Activated B cell treated with CpG ODN at 0.5 μM for 24 hours (primary cell): ENCODE data around the gene CDKAL1. TPM values are rescaled to one million over a fixed set of nuclear protein-coding genes. Genes with fewer than 3 reads are reported as not detected.

Source experiments
- ATAC-seq: fragments of 200-7000 bp; cut with Tn5 transposase; one replicate; pipeline ENCODE4 v1.10.0; 2021; ENCODE audit warnings: low read depth, mild to moderate bottlenecking, moderate library complexity
- CTCF ChIA-PET: fragments of 350-600 bp; sonication (Branson Sonifier 250); formaldehyde crosslinking; loops from one replicate; lab custom pipeline; 2021; ENCODE audit warnings: antibody characterized with exemption; lab: Charles Lee
- POLR2A ChIA-PET: fragments of 350-600 bp; sonication (Branson Sonifier 250); formaldehyde crosslinking; loops from one replicate; lab custom pipeline; 2021; ENCODE audit warnings: antibody characterized with exemption; lab: Charles Lee
- DNase-seq: peaks from one replicate; pipeline ENCODE4 v3.0.0; 2022
- H3K27ac Mint-ChIP-seq: one replicate; pipeline ENCODE4 v1.8.0; 2020; ENCODE audit warnings: mixed read lengths
- H3K27me3 Mint-ChIP-seq: one replicate; pipeline ENCODE4 v1.8.0; 2021; ENCODE audit warnings: mixed read lengths
- H3K36me3 Mint-ChIP-seq: one replicate; pipeline ENCODE4 v1.8.0; 2021; ENCODE audit warnings: low read depth, mixed read lengths
- H3K4me1 Mint-ChIP-seq: one replicate; pipeline ENCODE4 v1.8.0; 2021; ENCODE audit warnings: mixed read lengths
- H3K4me3 Mint-ChIP-seq: one replicate; pipeline ENCODE4 v1.8.0; 2020; ENCODE audit warnings: mild to moderate bottlenecking, mixed read lengths
- H3K9me3 Mint-ChIP-seq: one replicate; pipeline ENCODE4 v1.8.0; 2020; ENCODE audit warnings: mixed read lengths
- intact Hi-C: fragments of 100-400 bp; cut with micrococcal nuclease; formaldehyde crosslinking; loops from one replicate; pipeline ENCODE4 v1.15.1; 2024
- total RNA-seq: library from RNA; stranded (reverse); gene quantifications from 2 replicates; pipeline ENCODE4 v1.2.3, GENCODE V29; 2022
- TF ChIP-seq, protein P1 (sequence below): fragments of 200-600 bp; IDR thresholded peaks from one replicate; pipeline ENCODE4 v1.8.0; 2022; ENCODE audit warnings: antibody characterized with exemption, mild to moderate bottlenecking

The CDKAL1 gene
- total RNA-seq, 1 donor from 2014 or later: 31.9 TPM

GRCh38 chr6:21201187-21201586, 666.9 kb downstream of the CDKAL1 start:
- Mint-ChIP-seq H3K36me3 (peaks cover 46% of the 10 kb centered on the region), H3K4me1 (peaks cover 29% of the 10 kb centered on the region), H3K27ac (no peak overlapping the region), H3K27me3 (no peaks in the 10 kb centered on the region), H3K9me3 (peaks cover 6% of the 10 kb centered on the region), H3K4me3 (no peak overlapping the region)
- DNase-seq (no peak), ATAC-seq (no peak)
- CTCF ChIA-PET: no interaction called here
- TF ChIP-seq, protein P1, sequence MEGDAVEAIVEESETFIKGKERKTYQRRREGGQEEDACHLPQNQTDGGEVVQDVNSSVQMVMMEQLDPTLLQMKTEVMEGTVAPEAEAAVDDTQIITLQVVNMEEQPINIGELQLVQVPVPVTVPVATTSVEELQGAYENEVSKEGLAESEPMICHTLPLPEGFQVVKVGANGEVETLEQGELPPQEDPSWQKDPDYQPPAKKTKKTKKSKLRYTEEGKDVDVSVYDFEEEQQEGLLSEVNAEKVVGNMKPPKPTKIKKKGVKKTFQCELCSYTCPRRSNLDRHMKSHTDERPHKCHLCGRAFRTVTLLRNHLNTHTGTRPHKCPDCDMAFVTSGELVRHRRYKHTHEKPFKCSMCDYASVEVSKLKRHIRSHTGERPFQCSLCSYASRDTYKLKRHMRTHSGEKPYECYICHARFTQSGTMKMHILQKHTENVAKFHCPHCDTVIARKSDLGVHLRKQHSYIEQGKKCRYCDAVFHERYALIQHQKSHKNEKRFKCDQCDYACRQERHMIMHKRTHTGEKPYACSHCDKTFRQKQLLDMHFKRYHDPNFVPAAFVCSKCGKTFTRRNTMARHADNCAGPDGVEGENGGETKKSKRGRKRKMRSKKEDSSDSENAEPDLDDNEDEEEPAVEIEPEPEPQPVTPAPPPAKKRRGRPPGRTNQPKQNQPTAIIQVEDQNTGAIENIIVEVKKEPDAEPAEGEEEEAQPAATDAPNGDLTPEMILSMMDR: no peak
- intact Hi-C loops: no loop called here
- POLR2A ChIA-PET: no interaction called here

DNA sequence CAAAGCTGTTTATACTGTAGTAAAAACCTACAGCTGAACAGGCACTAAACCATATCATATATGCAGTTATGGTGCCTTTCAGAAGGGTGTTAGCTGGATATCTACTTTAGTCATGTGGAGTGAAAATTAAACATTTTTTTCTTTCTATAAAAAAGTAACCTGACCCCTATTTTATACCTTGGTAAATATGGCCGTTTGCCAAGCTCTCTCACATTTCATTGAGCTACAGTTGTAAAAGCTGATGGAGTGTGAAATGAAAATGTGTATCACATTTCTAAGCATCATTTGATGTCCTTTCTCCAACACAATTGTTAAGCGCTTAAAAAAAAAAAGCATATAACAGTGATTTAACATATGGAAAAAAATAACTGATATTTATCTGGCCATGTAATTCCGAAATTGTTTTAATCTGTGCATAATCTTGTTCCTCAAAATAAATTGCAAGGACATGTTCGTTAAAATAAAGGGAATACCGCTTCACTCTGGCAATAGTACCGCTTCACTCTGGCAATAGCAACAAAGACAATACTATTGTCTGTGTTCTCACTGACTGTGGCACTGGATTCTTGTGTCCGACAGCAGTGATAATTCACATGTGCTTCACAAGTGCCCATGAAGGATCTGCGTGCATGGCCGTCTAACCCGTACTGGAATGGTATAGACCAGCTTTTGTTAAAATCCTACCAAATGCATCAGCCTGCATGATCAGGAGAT, 667.5 kb downstream of the CDKAL1 start:
- ATAC-seq: no peak
- CTCF ChIA-PET: no interaction called here
- DNase-seq: no peak
- no peaks in the 10 kb centered on the region for H3K27me3 Mint-ChIP-seq
- TF ChIP-seq, protein P1: no peak
- peaks cover 6% of the 10 kb centered on the region for H3K9me3 Mint-ChIP-seq
- H3K4me1 Mint-ChIP-seq: peaks cover 26% of the 10 kb centered on the region
- H3K36me3 Mint-ChIP-seq: peaks cover 50% of the 10 kb centered on the region
- POLR2A ChIA-PET: no interaction called here
- no peak overlapping the region for H3K4me3 Mint-ChIP-seq
- no peak overlapping the region for H3K27ac Mint-ChIP-seq
- intact Hi-C loops: no loop called here

- CTCF ChIA-PET: no interaction called here
- H3K27ac Mint-ChIP-seq: no peak overlapping the region
- ATAC-seq (no peak), DNase-seq (no peak)
- H3K9me3 Mint-ChIP-seq: peaks cover 6% of the 10 kb centered on the region
- H3K27me3 Mint-ChIP-seq: no peaks in the 10 kb centered on the region
- peaks cover 23% of the 10 kb centered on the region for H3K4me1 Mint-ChIP-seq
- no peak overlapping the region for H3K4me3 Mint-ChIP-seq
- H3K36me3 Mint-ChIP-seq: peaks cover 51% of the 10 kb centered on the region
- TF ChIP-seq, protein P1: no peak
- POLR2A ChIA-PET: no interaction called here
- intact Hi-C loops: no loop called here
These were observed 668.3 kb downstream of the CDKAL1 start for GRCh38 chr6:21202521-21202920.

DNA sequence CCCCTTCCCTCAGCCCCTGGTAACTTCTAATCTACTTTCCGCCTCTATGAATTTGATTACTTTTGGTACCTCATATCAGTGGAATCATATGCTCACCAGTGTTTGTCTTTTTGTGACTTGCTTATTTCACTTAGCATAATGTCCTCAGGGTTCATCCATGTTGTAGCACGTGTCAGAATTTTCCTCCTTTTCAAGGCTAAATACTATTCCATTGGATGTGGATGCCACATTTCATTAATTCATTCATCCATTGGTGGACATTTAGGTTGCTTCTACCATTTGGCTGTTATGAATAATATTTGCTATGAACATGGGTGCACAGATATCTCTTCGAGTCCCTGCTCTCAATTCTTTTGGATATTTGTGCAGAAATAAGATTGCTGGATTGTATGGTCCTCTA, 670.7 kb downstream of the CDKAL1 start:
- POLR2A ChIA-PET: no interaction called here

DNA sequence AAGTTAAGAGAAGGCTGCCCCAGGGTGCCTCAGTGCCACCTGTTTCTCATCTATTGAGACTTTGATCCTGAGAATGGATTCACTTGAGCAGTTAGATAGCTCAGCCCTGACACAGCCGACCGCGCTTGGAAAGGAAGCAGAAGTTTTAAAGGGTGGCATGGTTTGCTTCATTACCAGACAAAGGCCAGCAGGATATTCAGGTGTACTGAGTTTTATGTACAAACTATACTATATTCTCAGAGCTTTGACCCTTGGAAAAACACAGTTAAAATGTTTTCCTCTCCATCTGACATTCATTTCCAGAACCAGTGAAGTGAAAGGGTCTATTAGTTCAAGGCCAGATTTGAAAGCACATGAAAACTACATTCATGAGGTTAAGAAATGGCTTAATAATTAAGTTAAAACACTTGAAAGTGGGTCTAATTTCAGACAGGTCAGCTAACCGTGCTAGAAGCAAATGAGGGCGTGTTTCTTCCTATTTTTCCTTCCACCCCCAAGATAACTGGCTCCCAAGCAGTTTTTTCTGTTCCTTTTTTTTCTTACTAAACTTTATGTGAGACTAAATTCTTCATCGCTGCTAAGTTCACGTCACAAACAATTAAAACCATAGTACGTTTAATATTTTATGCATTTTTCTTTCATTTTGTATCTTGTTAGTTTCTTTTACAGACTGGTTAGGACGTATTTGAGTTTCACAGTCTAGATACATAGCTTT, 674.0 kb downstream of the CDKAL1 start:
- H3K4me1 Mint-ChIP-seq: peaks cover 27% of the 10 kb centered on the region
- peaks cover 58% of the 10 kb centered on the region for H3K36me3 Mint-ChIP-seq
- TF ChIP-seq, protein P1: no peak
- H3K9me3 Mint-ChIP-seq: peaks cover 9% of the 10 kb centered on the region
- ATAC-seq (no peak), DNase-seq (no peak)
- no peaks in the 10 kb centered on the region for H3K27me3 Mint-ChIP-seq
- no peak overlapping the region for H3K4me3 Mint-ChIP-seq
- ChIA-PET POLR2A (no interaction called here), CTCF (no interaction called here)
- intact Hi-C loops: no loop called here
- no peak overlapping the region for H3K27ac Mint-ChIP-seq

More for the DNA sequence above, 670.7 kb downstream of the CDKAL1 start:
- Mint-ChIP-seq H3K36me3 (peaks cover 60% of the 10 kb centered on the region), H3K4me3 (no peak overlapping the region), H3K4me1 (peaks cover 16% of the 10 kb centered on the region), H3K27ac (no peak overlapping the region), H3K9me3 (peaks cover 9% of the 10 kb centered on the region), H3K27me3 (no peaks in the 10 kb centered on the region)
- TF ChIP-seq, protein P1: no peak
- CTCF ChIA-PET: no interaction called here
- ATAC-seq (no peak), DNase-seq (no peak)
- intact Hi-C loops: no loop called here
